GM12865 (cell line): ENCODE results near the gene ABCE1.
A peak's percentile ranks its signal among the peaks of the same experiment; 100 is the strongest.

Source experiments
- DNase-seq: peaks from one replicate; pipeline ENCODE4 v3.0.0; 2010; ENCODE audit warnings: low read depth
- H3K4me3 ChIP-seq: 2 replicates; pipeline ENCODE4 v1.5.1; 2011; ENCODE audit warnings: mild to moderate bottlenecking, low read depth, low read length, control low read depth
- TF ChIP-seq, protein P1 (sequence below): IDR thresholded peaks from 2 replicates; pipeline ENCODE4 v1.5.1; 2011; ENCODE audit warnings: low read length, control low read depth, low read depth, inconsistent platforms; ENCODE audit not compliant: insufficient read depth; ENCODE audit errors: missing control alignments

The ABCE1 gene

GRCh38 chr4:145083891-145084605 lies 14.1 kb upstream of the ABCE1 start:
- DNase-seq: no peak
- TF ChIP-seq, protein P1, sequence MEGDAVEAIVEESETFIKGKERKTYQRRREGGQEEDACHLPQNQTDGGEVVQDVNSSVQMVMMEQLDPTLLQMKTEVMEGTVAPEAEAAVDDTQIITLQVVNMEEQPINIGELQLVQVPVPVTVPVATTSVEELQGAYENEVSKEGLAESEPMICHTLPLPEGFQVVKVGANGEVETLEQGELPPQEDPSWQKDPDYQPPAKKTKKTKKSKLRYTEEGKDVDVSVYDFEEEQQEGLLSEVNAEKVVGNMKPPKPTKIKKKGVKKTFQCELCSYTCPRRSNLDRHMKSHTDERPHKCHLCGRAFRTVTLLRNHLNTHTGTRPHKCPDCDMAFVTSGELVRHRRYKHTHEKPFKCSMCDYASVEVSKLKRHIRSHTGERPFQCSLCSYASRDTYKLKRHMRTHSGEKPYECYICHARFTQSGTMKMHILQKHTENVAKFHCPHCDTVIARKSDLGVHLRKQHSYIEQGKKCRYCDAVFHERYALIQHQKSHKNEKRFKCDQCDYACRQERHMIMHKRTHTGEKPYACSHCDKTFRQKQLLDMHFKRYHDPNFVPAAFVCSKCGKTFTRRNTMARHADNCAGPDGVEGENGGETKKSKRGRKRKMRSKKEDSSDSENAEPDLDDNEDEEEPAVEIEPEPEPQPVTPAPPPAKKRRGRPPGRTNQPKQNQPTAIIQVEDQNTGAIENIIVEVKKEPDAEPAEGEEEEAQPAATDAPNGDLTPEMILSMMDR: no peak

DNA sequence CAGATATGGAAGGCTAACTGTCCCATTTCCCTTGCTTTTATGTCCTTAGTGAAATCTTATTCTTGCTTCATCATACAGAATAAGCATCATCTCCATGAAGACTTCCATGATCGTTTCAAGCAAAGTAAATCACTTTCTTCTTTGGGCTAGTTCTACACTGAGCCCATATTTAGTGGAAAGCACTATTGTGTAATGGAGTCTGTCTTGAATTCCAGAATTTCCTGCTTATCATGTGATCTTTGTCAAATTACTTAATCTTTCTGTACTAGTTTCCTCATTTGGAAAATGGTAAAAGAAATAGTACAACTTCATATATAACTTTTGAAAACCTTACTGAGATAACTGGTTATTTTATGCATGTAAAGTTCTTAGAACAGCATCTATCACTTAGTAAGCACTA lies 7.7 kb upstream of the ABCE1 start:
- H3K4me3 ChIP-seq: no peak overlapping the region
- TF ChIP-seq, protein P1: no peak

More at GRCh38 chr4:145083891-145084605, 14.1 kb upstream of the ABCE1 start:
- H3K4me3 ChIP-seq: no peak overlapping the region

DNA sequence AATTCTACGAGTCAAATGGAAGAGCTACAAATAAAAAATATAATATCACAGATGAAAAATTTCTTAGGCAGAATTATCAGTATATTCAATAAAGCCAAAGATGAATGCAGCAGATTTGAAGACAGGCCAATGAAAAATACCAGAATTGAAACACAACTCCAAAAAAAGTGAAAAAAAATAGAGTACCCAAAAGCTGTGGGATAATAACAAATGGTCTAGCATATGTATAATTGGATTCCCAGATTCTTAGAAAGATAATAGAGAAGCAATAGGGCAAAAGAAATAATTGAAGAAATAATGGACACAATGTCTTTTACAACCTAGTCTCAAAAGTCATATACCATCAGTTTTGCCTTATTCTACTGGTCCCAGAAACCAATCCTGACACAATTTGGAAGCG lies 4.5 kb upstream of the ABCE1 start:
- no peak for DNase-seq
- H3K4me3 ChIP-seq: no peak overlapping the region

More for the DNA sequence above, 7.7 kb upstream of the ABCE1 start:
- DNase-seq: no peak

GRCh38 chr4:145097331-145097820 lies 735 bp upstream of the ABCE1 start:
- H3K4me3 ChIP-seq: peak overlapping the region; percentile 53
- peak; percentile 16 for DNase-seq
- TF ChIP-seq, protein P1: no peak

More for the DNA sequence above, 4.5 kb upstream of the ABCE1 start:
- TF ChIP-seq, protein P1: no peak

DNA sequence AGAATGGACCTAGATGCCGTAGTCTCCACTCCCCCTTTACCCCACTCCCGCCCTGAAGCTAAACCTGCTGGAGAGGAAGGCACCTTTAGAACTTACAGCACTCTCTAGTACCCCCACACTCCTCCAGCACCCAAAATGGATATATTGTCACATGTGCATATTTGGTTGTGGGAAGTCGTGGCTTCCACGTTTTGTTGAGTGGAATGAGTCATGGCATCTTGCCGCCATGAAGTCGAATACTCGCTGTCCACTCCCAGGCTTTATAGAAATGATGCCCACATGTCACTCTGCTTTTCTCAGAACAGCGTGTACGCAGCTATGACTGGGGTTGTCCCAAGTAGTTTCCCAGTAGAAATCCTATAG lies 545 bp downstream of the ABCE1 start:
- peak; percentile 70 for DNase-seq
- H3K4me3 ChIP-seq: peak overlapping the region; percentile 53
- TF ChIP-seq, protein P1: no peak

DNA sequence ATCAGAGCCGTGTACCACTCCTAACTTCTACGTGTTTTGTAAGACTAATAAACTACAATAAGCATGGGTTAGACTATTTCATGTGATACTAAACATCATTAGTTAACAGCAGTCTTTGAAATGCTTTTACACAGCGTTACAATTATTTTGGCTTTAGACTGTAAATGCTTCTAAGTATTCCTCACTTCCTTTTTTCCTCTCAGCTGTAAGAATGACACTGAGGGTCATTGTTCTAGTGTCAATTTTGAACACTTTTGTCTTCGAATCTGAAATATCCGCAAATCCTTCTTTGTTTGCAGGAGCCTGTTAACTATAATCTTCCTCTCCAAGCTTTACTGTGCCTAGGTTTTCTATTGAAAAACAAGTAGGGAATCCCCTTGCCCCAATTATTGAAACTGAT lies 1.5 kb downstream of the ABCE1 start:
- DNase-seq: peak; percentile 10
- TF ChIP-seq, protein P1: no peak
- peak overlapping the region; percentile 53 for H3K4me3 ChIP-seq

- no peak for DNase-seq
- no peak overlapping the region for H3K4me3 ChIP-seq
- TF ChIP-seq, protein P1: no peak
Measured at GRCh38 chr4:145101091-145101490, 3.0 kb downstream of the ABCE1 start.
